T47D (cell line): ENCODE measurements around the gene FAM13C.
"Not testable (repeated sequence)": the region's sequence is repeated elsewhere in the genome, so short reads cannot be mapped to it uniquely, and the experiment has no call there.

ENCODE experiments used
- DNase-seq, 2 experiments: peaks; one replicate each; pipeline versions ENCODE4 v3.0.0 to v3.0.0-alpha.2; 2011 to 2012; ENCODE audit warnings: low read depth in 1 of 2, low spot score in 1 of 2
- JUND ChIP-seq: IDR thresholded peaks from 2 replicates; pipeline ENCODE4 v1.6.1; 2012; ENCODE audit warnings: low read depth
- in situ Hi-C: cut with HindIII; loops from 2 replicates; pipeline ENCODE4 v1.10.0; 2016; ENCODE audit warnings: low sequenced_read_pairs, low pct_unique_long_range_greater_than_20kb

The FAM13C gene

GRCh38 chr10:59234194-59234593, 128.2 kb downstream of the FAM13C start:
- TF ChIP-seq JUND = no peak
- in situ Hi-C loops = no loop called here
- DNase-seq = no peak

- in situ Hi-C loops = no loop called here
- TF ChIP-seq JUND = no peak
- no peak for DNase-seq
Measured at GRCh38 chr10:59229441-59229840, 132.9 kb downstream of the FAM13C start.

- TF ChIP-seq JUND = no peak
- DNase-seq = peak in 1 of 2 experiments; percentile 58
- in situ Hi-C loops = no loop called here
Measured at GRCh38 chr10:59227136-59227673, 135.1 kb downstream of the FAM13C start.

- DNase-seq = no peak
- no peak for TF ChIP-seq JUND
- in situ Hi-C loops = no loop called here
Measured at GRCh38 chr10:59225211-59225610, 137.1 kb downstream of the FAM13C start.

- DNase-seq, in situ Hi-C loops: not testable (repeated sequence)
Measured at GRCh38 chr10:59223597-59223996, 138.8 kb downstream of the FAM13C start.

- peak; percentile 8 to 41 for DNase-seq
- TF ChIP-seq JUND = no peak
- in situ Hi-C loops = no loop called here
Measured at GRCh38 chr10:59222788-59223187, 139.6 kb downstream of the FAM13C start.

- in situ Hi-C loops = no loop called here
- no peak for TF ChIP-seq JUND
- no peak for DNase-seq
Measured at GRCh38 chr10:59216178-59216869, 146.0 kb downstream of the FAM13C start.

- in situ Hi-C loops = no loop called here
- no peak for TF ChIP-seq JUND
Measured at GRCh38 chr10:59214160-59214559, 148.2 kb downstream of the FAM13C start.

GRCh38 chr10:59212301-59212798, 150.0 kb downstream of the FAM13C start:
- in situ Hi-C loops = no loop called here
- no peak for TF ChIP-seq JUND
- DNase-seq = no peak

More at GRCh38 chr10:59214160-59214559, 148.2 kb downstream of the FAM13C start:
- no peak for DNase-seq

- in situ Hi-C loops = no loop called here
- DNase-seq = peak in 1 of 2 experiments; percentile 54
- no peak for TF ChIP-seq JUND
Measured at GRCh38 chr10:59206204-59206720, 156.1 kb downstream of the FAM13C start.
